Measurements from ENCODE around the gene CAPN14.

The CAPN14 gene

DNA sequence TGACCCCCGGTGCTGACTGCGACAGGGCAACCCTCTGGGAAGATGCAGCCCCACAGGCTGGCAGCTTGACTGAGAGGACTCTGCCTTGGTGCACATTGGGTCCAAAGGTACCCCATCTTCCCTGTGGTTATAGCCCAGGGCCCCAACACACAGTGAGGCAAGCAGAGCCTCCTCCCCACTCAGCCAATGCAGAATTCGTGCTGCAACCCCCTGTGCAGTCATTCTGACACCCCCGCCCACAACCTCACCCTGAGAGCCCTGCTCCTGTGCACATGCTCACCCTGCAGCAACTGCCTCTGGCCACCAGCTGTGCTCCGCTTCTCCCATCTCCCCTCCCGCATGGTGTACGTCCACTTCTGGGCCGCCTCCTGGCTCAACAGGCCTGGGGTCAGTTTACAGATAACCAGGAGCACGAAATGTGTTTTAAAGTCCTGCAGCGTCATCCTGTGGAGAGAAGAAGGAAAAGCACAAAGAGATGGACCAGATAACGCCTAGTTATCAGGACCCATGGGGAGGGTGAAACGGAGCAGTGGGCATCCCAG lies 24.4 kb downstream of the CAPN14 start:
- ChIA-PET CTCF (no interaction called here), POLR2A (ENCODE audit: low non-redundant PET) (no interaction called here)
- TF ChIP-seq, protein P1, sequence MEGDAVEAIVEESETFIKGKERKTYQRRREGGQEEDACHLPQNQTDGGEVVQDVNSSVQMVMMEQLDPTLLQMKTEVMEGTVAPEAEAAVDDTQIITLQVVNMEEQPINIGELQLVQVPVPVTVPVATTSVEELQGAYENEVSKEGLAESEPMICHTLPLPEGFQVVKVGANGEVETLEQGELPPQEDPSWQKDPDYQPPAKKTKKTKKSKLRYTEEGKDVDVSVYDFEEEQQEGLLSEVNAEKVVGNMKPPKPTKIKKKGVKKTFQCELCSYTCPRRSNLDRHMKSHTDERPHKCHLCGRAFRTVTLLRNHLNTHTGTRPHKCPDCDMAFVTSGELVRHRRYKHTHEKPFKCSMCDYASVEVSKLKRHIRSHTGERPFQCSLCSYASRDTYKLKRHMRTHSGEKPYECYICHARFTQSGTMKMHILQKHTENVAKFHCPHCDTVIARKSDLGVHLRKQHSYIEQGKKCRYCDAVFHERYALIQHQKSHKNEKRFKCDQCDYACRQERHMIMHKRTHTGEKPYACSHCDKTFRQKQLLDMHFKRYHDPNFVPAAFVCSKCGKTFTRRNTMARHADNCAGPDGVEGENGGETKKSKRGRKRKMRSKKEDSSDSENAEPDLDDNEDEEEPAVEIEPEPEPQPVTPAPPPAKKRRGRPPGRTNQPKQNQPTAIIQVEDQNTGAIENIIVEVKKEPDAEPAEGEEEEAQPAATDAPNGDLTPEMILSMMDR (conservative IDR thresholded peaks at IDR 0.05; ENCODE audit: low read depth), result no peak
- no peak overlapping the region for H3K27ac ChIP-seq
- no peak for DNase-seq (ENCODE audit: low spot score)

DNA sequence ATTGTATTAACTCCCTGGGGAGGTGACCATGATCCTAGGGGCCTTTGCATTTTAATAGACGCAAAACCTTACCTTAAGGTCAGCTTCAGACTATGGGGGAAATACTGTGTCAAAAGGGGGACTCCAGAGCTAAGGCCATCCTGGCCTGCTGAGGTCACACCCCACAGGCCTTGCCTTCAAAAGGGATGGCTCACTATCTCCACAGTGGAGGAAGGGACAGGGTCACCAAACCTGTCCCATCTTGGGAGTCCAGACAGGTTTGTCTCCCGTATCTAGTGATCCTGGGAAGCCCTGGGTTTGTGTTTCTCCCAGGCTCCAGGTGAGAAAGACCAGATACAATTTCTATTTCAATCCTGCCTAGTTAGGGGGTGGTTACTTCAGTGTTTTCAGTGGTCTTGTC lies 24.9 kb downstream of the CAPN14 start:
- ChIA-PET POLR2A (ENCODE audit: low non-redundant PET) (no interaction called here), CTCF (no interaction called here)
- TF ChIP-seq, protein P1 (conservative IDR thresholded peaks at IDR 0.05; ENCODE audit: low read depth), result no peak
- H3K27ac ChIP-seq, result no peak overlapping the region
- DNase-seq (ENCODE audit: low spot score), result no peak

- CTCF ChIA-PET, result no interaction called here
- POLR2A ChIA-PET (ENCODE audit: low non-redundant PET), result no interaction called here
- no peak overlapping the region for H3K27ac ChIP-seq
- TF ChIP-seq, protein P1 (conservative IDR thresholded peaks at IDR 0.05; ENCODE audit: low read depth), result no peak
- no peak for DNase-seq (ENCODE audit: low spot score)
Observed at GRCh38 chr2:31191931-31192330, 25.4 kb downstream of the CAPN14 start.

DNA sequence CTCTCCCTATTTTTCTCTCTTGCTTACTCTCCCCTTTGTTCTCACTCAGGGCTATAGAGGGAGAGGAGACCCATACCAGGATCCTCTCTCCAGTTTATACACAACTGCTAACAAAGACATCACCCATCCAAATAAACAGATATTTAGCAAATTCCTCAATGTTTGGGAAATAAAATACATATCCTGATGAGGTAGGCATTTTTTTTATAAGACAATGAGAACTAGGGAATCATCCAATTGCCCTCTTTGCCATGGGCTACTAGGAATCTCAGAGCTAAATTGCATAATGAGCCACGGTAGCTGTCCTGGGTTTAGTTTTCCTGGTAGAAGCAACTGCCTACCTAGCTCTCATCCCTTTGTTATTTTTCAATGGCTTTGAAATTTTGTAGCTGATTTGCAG lies 27.1 kb downstream of the CAPN14 start:
- H3K27ac ChIP-seq, result no peak overlapping the region
- no peak for DNase-seq (ENCODE audit: low spot score)
- TF ChIP-seq, protein P1 (conservative IDR thresholded peaks at IDR 0.05; ENCODE audit: low read depth), result no peak
- ChIA-PET CTCF (no interaction called here), POLR2A (ENCODE audit: low non-redundant PET) (no interaction called here)

GRCh38 chr2:31189141-31189540 lies 28.2 kb downstream of the CAPN14 start:
- no peak for DNase-seq (ENCODE audit: low spot score)
- ChIA-PET CTCF (interaction anchor here (0.6 to 1.0 kb wide), 3 partner anchors 28 to 445 kb away, joined by 3 to 5 read pairs (median 3); partner anchors contain the start of gene EHD3), POLR2A (ENCODE audit: low non-redundant PET) (no interaction called here)
- H3K27ac ChIP-seq, result no peak overlapping the region
- TF ChIP-seq, protein P1 (conservative IDR thresholded peaks at IDR 0.05; ENCODE audit: low read depth), result no peak

- CTCF ChIA-PET, result interaction anchor here (0.6 kb wide), 2 partner anchors 118 to 344 kb away, joined by 3 read pairs; no protein-coding TSS in a partner anchor
- no peak overlapping the region for H3K27ac ChIP-seq
- TF ChIP-seq, protein P1 (conservative IDR thresholded peaks at IDR 0.05; ENCODE audit: low read depth), result no peak
- no peak for DNase-seq (ENCODE audit: low spot score)
- POLR2A ChIA-PET (ENCODE audit: low non-redundant PET), result no interaction called here
Observed at GRCh38 chr2:31188131-31188530, 29.2 kb downstream of the CAPN14 start.
